GM12891 (cell line): ENCODE results near the gene ZC2HC1B.

Experiments used
- PAX5 ChIP-seq: IDR thresholded peaks from 2 replicates; pipeline ENCODE4 v1.6.1; 2011; ENCODE audit warnings: low read length, moderate library complexity, mild to moderate bottlenecking; ENCODE audit not compliant: insufficient read depth, severe bottlenecking
- POLR2A ChIP-seq: IDR thresholded peaks from 2 replicates; pipeline ENCODE4 v1.6.1; 2011; ENCODE audit warnings: low read depth, low read length, control low read depth
- POLR2AphosphoS5 ChIP-seq: IDR thresholded peaks from 2 replicates; pipeline ENCODE4 v1.6.1; 2011; ENCODE audit warnings: low read depth, low read length, control low read depth
- TAF1 ChIP-seq: IDR thresholded peaks from 2 replicates; pipeline ENCODE4 v1.6.1; 2011; ENCODE audit warnings: low read depth, low read length, control low read depth

DNA sequence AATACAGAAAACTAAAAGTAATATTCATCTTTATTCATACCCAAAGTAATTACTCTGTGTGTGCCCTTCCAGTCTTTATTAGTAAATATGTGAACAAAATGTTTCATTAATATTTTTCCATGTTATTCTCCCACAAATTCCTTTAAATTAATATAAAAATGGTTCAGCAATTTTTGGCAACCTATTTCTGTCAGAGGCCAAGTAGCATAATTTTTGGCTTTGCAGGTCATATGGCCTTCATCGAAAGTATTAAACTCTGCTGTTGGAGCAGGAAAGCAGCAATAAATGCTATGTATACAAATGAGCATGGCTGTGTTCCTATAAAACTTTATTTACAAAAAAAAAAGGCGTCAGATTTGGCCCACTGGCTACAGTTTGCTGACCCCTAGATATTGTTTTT is 16.1 kb downstream of the ZC2HC1B start:
- TF ChIP-seq POLR2A (no peak), POLR2AphosphoS5 (no peak), TAF1 (no peak), PAX5 (no peak)
